ENCODE measurements around the gene MAPRE2.

DNA sequence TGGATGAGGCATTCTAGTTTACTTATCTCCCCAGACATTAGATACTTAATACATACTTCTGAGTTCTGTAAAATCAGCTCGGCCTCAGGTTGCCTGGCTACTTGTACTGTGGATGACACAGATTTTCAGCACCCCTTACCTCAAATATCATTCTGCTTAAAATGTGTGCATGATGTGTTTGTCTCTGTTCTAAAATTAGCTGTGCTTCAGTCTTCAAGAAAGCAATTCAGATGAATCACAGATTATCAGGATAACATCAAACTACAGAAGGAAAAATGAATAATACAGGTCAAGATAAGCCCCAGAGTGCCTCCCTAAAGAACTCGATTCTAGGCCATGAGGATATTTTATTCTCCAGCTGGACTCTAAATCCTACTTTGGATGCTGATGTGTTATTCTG, 21.3 kb upstream of the MAPRE2 start:
- TF ChIP-seq, protein P1, sequence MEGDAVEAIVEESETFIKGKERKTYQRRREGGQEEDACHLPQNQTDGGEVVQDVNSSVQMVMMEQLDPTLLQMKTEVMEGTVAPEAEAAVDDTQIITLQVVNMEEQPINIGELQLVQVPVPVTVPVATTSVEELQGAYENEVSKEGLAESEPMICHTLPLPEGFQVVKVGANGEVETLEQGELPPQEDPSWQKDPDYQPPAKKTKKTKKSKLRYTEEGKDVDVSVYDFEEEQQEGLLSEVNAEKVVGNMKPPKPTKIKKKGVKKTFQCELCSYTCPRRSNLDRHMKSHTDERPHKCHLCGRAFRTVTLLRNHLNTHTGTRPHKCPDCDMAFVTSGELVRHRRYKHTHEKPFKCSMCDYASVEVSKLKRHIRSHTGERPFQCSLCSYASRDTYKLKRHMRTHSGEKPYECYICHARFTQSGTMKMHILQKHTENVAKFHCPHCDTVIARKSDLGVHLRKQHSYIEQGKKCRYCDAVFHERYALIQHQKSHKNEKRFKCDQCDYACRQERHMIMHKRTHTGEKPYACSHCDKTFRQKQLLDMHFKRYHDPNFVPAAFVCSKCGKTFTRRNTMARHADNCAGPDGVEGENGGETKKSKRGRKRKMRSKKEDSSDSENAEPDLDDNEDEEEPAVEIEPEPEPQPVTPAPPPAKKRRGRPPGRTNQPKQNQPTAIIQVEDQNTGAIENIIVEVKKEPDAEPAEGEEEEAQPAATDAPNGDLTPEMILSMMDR (IDR thresholded peaks at IDR 0.05) = no peak
- TF ChIP-seq POLR2A (IDR thresholded peaks at IDR 0.05) = no peak

All from adrenal gland (tissue), 5 donors.